ENCODE results near the gene CLEC2A.
"Not testable (repeated sequence)": the region's sequence is repeated elsewhere in the genome, so short reads cannot be mapped to it uniquely, and the experiment has no call there.

Gene CLEC2A

DNA sequence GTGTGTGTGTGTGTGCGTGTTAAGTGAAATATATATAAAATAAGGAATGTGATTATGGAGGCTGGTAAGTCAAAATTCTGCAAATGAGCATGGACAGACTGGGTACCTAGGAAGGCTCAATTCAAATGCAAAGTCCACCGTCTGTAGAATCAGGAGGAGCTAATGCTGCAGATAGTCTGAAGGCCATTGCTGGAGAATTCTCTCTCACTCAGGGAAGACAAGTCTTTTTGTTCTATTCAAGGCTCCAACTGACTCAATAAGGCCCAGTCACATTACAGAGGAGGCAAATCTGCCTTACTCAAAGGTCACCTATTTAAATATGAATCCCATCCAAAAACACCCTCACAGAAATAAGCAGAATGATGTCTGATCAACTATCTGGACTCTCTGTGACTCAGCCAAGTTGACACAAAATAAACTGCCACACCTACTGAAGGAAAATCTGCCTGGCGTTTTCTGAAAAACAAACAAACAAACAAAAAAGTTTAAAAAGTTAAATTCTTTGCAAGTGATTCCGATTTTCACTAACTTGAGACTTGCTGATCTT is 51.6 kb downstream of the CLEC2A start:
- DNase-seq, result no peak

DNA sequence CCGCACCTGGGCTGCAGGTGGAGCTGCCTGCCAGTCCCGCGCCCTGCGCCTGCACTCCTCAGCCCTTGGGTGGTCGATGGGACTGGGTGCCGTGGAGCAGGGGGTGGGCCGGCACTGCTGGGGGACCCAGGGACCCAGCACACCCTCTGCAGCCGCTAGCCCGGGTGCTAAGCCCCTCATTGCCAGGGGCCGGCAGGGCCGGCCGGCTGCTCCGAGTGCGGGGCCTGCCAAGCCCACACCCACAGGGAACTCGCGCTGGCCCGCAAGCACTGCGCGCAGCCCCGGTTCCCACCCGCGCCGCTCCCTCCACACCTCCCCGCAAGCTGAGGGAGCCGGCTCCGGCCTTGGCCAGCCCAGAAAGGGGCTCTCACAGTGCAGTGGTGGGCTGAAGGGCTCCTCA is 56.0 kb downstream of the CLEC2A start:
- DNase-seq, result not testable (repeated sequence)

- DNase-seq, result peak; percentile 12
Measured at GRCh38 chr12:9872742-9873141, 59.4 kb downstream of the CLEC2A start.

DNA sequence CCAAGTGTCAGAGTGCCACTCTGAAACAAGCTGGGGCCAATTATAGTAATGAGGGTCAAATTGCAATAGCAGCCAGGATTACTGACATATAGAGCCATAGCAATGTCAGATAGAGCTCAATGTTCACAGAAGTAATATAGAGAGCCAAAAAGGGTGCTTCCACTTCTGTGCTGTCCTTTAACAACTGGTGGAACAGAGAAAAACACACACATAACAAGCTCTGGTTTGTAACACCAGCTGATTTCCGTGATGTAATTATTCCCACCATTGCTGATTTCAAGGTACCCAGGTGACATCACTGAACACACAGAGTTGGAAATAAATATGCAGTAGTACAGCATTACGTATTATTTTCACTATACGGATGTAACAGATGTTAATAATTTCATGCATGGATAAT is 60.0 kb downstream of the CLEC2A start:
- peak; percentile 15 for DNase-seq

DNA sequence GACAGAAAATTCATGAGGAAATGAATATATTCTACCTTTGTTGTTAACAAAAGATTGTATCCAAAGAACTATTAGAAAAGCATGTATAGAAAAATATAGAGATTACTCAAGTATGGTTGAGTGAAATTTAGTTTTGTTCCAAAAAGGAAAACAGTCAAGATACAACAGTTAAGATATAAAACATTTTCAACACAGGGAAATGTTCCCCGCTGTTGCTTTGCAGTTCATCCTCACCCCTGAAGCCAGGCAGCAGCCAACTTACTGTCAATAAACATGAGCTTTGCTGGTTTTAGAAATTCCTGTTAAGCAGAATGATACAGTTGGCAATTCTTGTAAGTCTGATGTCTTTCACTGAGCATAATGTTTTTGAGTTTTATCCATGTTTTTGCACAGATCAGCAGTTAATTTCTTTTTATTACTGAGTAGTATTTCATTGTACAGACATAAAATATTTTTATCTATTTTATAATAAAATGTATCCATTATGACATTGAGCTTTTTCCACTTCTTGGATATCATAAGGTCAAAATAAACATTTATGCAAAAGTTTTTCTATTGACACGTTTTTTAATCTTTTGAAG is 61.8 kb downstream of the CLEC2A start:
- peak; percentile 3 for DNase-seq

DNA sequence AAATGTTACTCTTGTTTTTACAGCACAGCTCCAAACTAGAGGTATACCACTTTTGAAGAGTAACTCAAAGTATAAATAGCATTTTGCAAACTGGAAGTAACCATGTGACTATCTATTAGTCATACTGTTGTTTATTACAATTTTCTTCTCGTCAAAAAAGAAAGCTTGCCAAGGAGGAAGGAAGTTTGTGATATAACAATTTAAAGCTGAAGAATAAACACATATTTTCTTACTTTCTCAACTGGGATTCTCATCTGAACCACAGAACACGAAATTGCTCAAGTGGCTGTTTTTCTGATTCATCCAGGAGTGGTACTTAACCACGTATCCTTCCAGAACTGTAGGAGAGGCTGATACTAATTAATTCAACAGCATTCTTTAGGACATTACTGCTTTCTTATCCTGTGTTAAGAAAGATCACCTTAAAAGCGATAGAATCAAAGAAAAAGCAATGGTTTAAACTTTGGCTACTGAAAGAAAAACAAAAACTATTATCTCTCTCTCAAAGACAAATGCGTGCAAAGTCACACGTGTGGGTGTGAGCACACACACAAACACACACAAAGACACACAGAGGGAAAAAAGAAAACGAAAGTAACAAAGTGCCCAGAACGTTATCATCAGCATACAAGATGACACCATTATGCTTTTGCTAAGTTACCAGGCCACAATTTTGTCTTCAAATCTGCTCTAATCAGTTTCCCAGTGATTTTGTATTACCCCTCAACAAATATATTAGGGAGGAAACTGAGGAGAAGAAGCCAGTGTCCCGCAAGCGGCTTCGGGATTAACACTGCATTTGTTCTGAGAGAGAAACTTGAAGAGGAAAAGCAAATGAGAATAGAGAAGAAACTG is 62.6 kb downstream of the CLEC2A start, which contains the start of gene CLEC2B:
Gene CLEC2B, minus strand, starts transcription at position 48 of the 855 bp plus-strand sequence.
- peak; percentile 15 for DNase-seq

- DNase-seq, result no peak
Measured at GRCh38 chr12:9868951-9869306, 63.2 kb downstream of the CLEC2A start.

DNA sequence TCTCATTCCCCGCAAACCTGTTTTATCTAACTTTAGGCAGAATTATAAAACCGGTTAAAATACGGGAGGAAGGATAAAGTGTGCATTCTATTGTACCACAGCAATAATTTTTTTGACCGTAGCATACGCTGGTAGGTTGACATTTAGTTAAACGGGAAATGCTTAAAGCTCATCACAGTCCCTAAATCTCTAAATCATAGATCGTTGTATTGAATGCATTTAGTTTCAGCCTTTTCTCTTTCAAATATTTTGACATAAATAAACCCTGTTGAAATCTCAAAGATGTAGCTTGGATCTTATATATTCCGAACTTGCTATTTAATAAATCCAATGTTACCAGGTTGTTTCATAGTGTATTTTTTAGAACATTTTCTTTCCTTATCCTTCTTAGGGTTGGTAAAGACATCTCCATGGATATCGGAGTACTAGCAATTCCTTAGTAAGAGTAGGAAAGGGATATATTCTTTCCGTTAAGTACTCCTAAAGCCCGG is 63.8 kb downstream of the CLEC2A start:
- no peak for DNase-seq

GRCh38 chr12:9867531-9867930 is 64.6 kb downstream of the CLEC2A start:
- no peak for DNase-seq

- DNase-seq, result no peak
Measured at GRCh38 chr12:9866860-9867269, 65.3 kb downstream of the CLEC2A start.

GRCh38 chr12:9864913-9865675 is 67.1 kb downstream of the CLEC2A start:
- no peak for DNase-seq

All from eye (tissue), 1 donor.